H1 (cell line): ENCODE data around the gene IRF4. TPM values are rescaled to one million over a fixed set of nuclear protein-coding genes. Genes with fewer than 3 reads are reported as not detected.

Experiments
- CTCF ChIA-PET: fragments of 300-600 bp; sonication (Branson Sonifier 250); formaldehyde crosslinking; loops from one replicate; lab custom pipeline; 2021; ENCODE audit not compliant: partially characterized antibody; lab: Charles Lee
- POLR2A ChIA-PET: fragments of 300-600 bp; sonication (Branson Sonifier 250); formaldehyde crosslinking; loops from one replicate; lab custom pipeline; 2021; ENCODE audit warnings: inconsistent platforms; ENCODE audit not compliant: partially characterized antibody; lab: Charles Lee
- DNase-seq, 2 experiments: peaks; one replicate each; pipeline versions ENCODE4 v3.0.0 to v3.0.0-alpha.2; 2010 to 2022; ENCODE audit warnings: low spot score in 2 of 2, low read depth in 1 of 2, mixed read lengths in 1 of 2
- FAIRE-seq: peaks from 2 replicates; lab custom pipeline; 2011; peaks lifted over from hg19 to GRCh38; lab: Jason Lieb, UNC
- H2AFZ ChIP-seq: 2 replicates; pipeline ENCODE4 v1.8.1; 2012; ENCODE audit warnings: low read length, inconsistent platforms
- H2AK5ac ChIP-seq: 2 replicates; pipeline ENCODE4 v1.6.1; 2013; ENCODE audit warnings: low read depth, low read length
- H2BK120ac ChIP-seq: replicated peaks from 2 replicates; pipeline ENCODE3; 2013; ENCODE audit warnings: low read depth, low read length, inconsistent platforms
- H2BK12ac ChIP-seq: 2 replicates; pipeline ENCODE4 v1.6.1; 2013; ENCODE audit warnings: low read depth, low read length
- H2BK15ac ChIP-seq: 2 replicates; pipeline ENCODE4 v1.6.1; 2013; ENCODE audit warnings: low read length
- H2BK20ac ChIP-seq: 2 replicates; pipeline ENCODE4 v1.6.1; 2013; ENCODE audit warnings: low read length
- H2BK5ac ChIP-seq: 2 replicates; pipeline ENCODE4 v1.6.1; 2013; ENCODE audit warnings: low read depth, low read length
- H3K14ac ChIP-seq: 2 replicates; pipeline ENCODE4 v1.6.1; 2013; ENCODE audit warnings: inconsistent platforms; ENCODE audit not compliant: insufficient read length
- H3K18ac ChIP-seq: 2 replicates; pipeline ENCODE4 v1.6.1; 2013; ENCODE audit warnings: low read length; ENCODE audit errors: extremely low read depth
- H3K23ac ChIP-seq: 2 replicates; pipeline ENCODE4 v1.6.1; 2013; ENCODE audit warnings: inconsistent platforms; ENCODE audit not compliant: insufficient read length
- H3K23me2 ChIP-seq: 2 replicates; pipeline ENCODE4 v1.6.1; 2013; ENCODE audit warnings: low read depth, low read length
- H3K27ac ChIP-seq: 2 replicates; pipeline ENCODE4 v1.6.1; 2011; ENCODE audit warnings: low read depth, low read length, inconsistent platforms
- H3K27me3 ChIP-seq, 4 experiments: replicated peaks in 1 of 4; 1 replicate in 1 of 4; 2 replicates in 3 of 4; pipeline versions ENCODE4 v1.6.1 to v1.8.1; 2011 to 2013; ENCODE audit warnings: low read length in 3 of 4, mild to moderate bottlenecking in 3 of 4, inconsistent platforms in 2 of 4, mixed read lengths in 2 of 4, moderate library complexity in 1 of 4; ENCODE audit not compliant: control insufficient read depth in 3 of 4, insufficient read depth in 3 of 4; ENCODE audit errors: extremely low read depth in 1 of 4
- H3K36me3 ChIP-seq, 4 experiments: 2 replicates each; pipeline versions ENCODE4 v1.6.1 to v1.8.1; 2011 to 2013; ENCODE audit warnings: mild to moderate bottlenecking in 4 of 4, low read length in 3 of 4, moderate library complexity in 2 of 4, control low read depth in 1 of 4, inconsistent platforms in 1 of 4; ENCODE audit not compliant: insufficient read depth in 4 of 4, control insufficient read depth in 2 of 4
- H3K4ac ChIP-seq: replicated peaks from 2 replicates; pipeline ENCODE3; 2013; ENCODE audit warnings: low read length, low read depth, mixed read lengths, inconsistent platforms; ENCODE audit not compliant: insufficient read length
- H3K4me1 ChIP-seq, 4 experiments: replicated peaks in 1 of 4; 1 replicate in 1 of 4; 2 replicates in 3 of 4; pipeline versions ENCODE4 v1.6.1 to v1.8.1; 2011 to 2013; ENCODE audit warnings: low read length in 3 of 4, inconsistent platforms in 2 of 4, mixed read lengths in 1 of 4; ENCODE audit not compliant: insufficient read depth in 4 of 4, control insufficient read depth in 3 of 4
- H3K4me2 ChIP-seq, 2 experiments: 2 replicates each; pipeline versions ENCODE4 v1.6.1 to v1.8.1; 2011 to 2013; ENCODE audit warnings: low read depth in 2 of 2, low read length in 2 of 2, control low read depth in 1 of 2, inconsistent platforms in 1 of 2, mild to moderate bottlenecking in 1 of 2; ENCODE audit not compliant: insufficient read depth in 1 of 2
- H3K4me3 ChIP-seq, 4 experiments: fragments of 200-600, 300-600 bp in 1 of 4; sonication (generic), shearing (Covaris generic), sonication (Bioruptor Twin) in 1 of 4; 2 replicates each; pipeline versions ENCODE4 v1.5.1 to v1.8.1; 2011 to 2016; ENCODE audit warnings: low read length in 4 of 4, low read depth in 3 of 4, control low read depth in 2 of 4, inconsistent platforms in 2 of 4, mild to moderate bottlenecking in 2 of 4, mixed read lengths in 1 of 4, moderate library complexity in 1 of 4; ENCODE audit not compliant: insufficient read depth in 2 of 4; ENCODE audit errors: extremely low read depth in 1 of 4
- H3K56ac ChIP-seq: replicated peaks from 2 replicates; pipeline ENCODE3; 2013; ENCODE audit warnings: low read depth, mild to moderate bottlenecking, mixed read lengths, low read length, inconsistent platforms; ENCODE audit not compliant: insufficient read length
- H3K79me1 ChIP-seq: 2 replicates; pipeline ENCODE4 v1.6.1; 2013; ENCODE audit warnings: low read depth, low read length, control low read depth
- H3K79me2 ChIP-seq, 2 experiments: 2 replicates each; pipeline versions ENCODE4 v1.6.1 to v1.8.1; 2012 to 2013; ENCODE audit warnings: low read length in 2 of 2, mild to moderate bottlenecking in 2 of 2, inconsistent platforms in 1 of 2; ENCODE audit not compliant: insufficient read depth in 2 of 2, control insufficient read depth in 1 of 2
- H3K9ac ChIP-seq, 4 experiments: replicated peaks in 1 of 4; 1 replicate in 1 of 4; 2 replicates in 3 of 4; pipeline versions ENCODE4 v1.6.1 to v1.8.1; 2011 to 2013; ENCODE audit warnings: low read depth in 3 of 4, low read length in 3 of 4, control low read depth in 2 of 4, mild to moderate bottlenecking in 2 of 4, moderate library complexity in 2 of 4, inconsistent platforms in 1 of 4; ENCODE audit errors: extremely low read depth in 1 of 4
- H3K9me3 ChIP-seq, 2 experiments: 2 replicates each; pipeline versions ENCODE4 v1.6.1 to v1.8.1; 2012 to 2013; ENCODE audit warnings: mild to moderate bottlenecking in 2 of 2, moderate library complexity in 2 of 2, control low read depth in 1 of 2, inconsistent platforms in 1 of 2, low read depth in 1 of 2, low read length in 1 of 2, mixed read lengths in 1 of 2; ENCODE audit not compliant: insufficient read depth in 2 of 2
- H4K20me1 ChIP-seq, 2 experiments: replicated peaks in 1 of 2; 2 replicates each; pipeline versions ENCODE3 to v1.8.1; 2011 to 2013; ENCODE audit warnings: inconsistent platforms in 2 of 2, low read length in 2 of 2, mild to moderate bottlenecking in 1 of 2; ENCODE audit not compliant: insufficient read depth in 2 of 2, control insufficient read depth in 1 of 2
- H4K5ac ChIP-seq: 2 replicates; pipeline ENCODE4 v1.6.1; 2013; ENCODE audit warnings: low read length, low read depth, mixed read lengths, inconsistent platforms; ENCODE audit not compliant: insufficient read length
- H4K8ac ChIP-seq: 2 replicates; pipeline ENCODE4 v1.8.0; 2013; ENCODE audit warnings: mild to moderate bottlenecking, moderate library complexity, low read length, inconsistent platforms; ENCODE audit not compliant: insufficient read depth; ENCODE audit errors: extremely low read depth
- H4K91ac ChIP-seq: replicated peaks from 2 replicates; pipeline ENCODE3; 2013; ENCODE audit warnings: low read length, mixed read lengths, inconsistent platforms; ENCODE audit not compliant: insufficient read length
- BCL11A ChIP-seq, 2 experiments: IDR thresholded peaks; one replicate each; pipeline ENCODE4 v1.6.1; 2011; ENCODE audit warnings: low read depth in 2 of 2, low read length in 2 of 2, mild to moderate bottlenecking in 2 of 2
- BRCA1 ChIP-seq: IDR thresholded peaks from 2 replicates; pipeline ENCODE4 v1.6.1; 2012; ENCODE audit warnings: low read depth, low read length, improper control_type of control experiment
- CBX8 ChIP-seq: fragments of 300-800, 300-1000 bp; sonication (generic); IDR thresholded peaks from 2 replicates; pipeline ENCODE4 v1.7.1; 2016; ENCODE audit warnings: low read depth, low read length, borderline replicate concordance
- EZH2 ChIP-seq: fragments of 200-600 bp; sonication (generic); IDR thresholded peaks from 2 replicates; pipeline ENCODE4 v1.7.1; 2012; ENCODE audit warnings: low read depth, mild to moderate bottlenecking, moderate library complexity, low read length, inconsistent platforms; ENCODE audit not compliant: severe bottlenecking
- POLR2AphosphoS5 ChIP-seq: IDR thresholded peaks from 2 replicates; pipeline ENCODE4 v1.6.1; 2011; ENCODE audit warnings: low read depth, low read length
- RBBP5 ChIP-seq: IDR thresholded peaks from 2 replicates; pipeline ENCODE4 v1.7.1; 2012; ENCODE audit warnings: low read depth, mild to moderate bottlenecking, inconsistent platforms, low read length, moderate library complexity, borderline replicate concordance
- RFX5 ChIP-seq: IDR thresholded peaks from 2 replicates; pipeline ENCODE4 v1.6.1; 2011; ENCODE audit warnings: low read depth, low read length, improper control_type of control experiment, borderline replicate concordance
- RXRA ChIP-seq: IDR thresholded peaks from 2 replicates; pipeline ENCODE4 v1.6.1; 2011; ENCODE audit warnings: low read depth, mild to moderate bottlenecking, low read length, moderate library complexity; ENCODE audit not compliant: insufficient read depth
- SAP30 ChIP-seq: fragments of 300-600 bp; sonication (generic); IDR thresholded peaks from 2 replicates; pipeline ENCODE4 v1.7.1; 2012; ENCODE audit warnings: low read length, moderate library complexity, mild to moderate bottlenecking, inconsistent platforms; ENCODE audit not compliant: insufficient read depth, insufficient replicate concordance
- SIN3A ChIP-seq, 2 experiments: IDR thresholded peaks in 1 of 2; conservative IDR thresholded peaks in 1 of 2; 2 replicates each; pipeline ENCODE4 v1.6.1; 2011 to 2012; ENCODE audit warnings: low read length in 2 of 2, improper control_type of control experiment in 1 of 2, low read depth in 1 of 2, mild to moderate bottlenecking in 1 of 2
- SRF ChIP-seq: IDR thresholded peaks from 2 replicates; pipeline ENCODE4 v1.6.1; 2011; ENCODE audit warnings: mild to moderate bottlenecking, low read depth, low read length, moderate library complexity
- WGBS, 2 experiments: shearing (Covaris generic) in 1 of 2; methylation state at CpG; one replicate each; pipeline versions ENCODE4 v1.1.6 to v1.1.7; 2013 to 2015; ENCODE audit warnings: low lambda C conversion rate in 2 of 2, mixed read lengths in 2 of 2, inconsistent platforms in 1 of 2, low coverage in 1 of 2, missing lambda C conversion rate in 1 of 2; ENCODE audit not compliant: insufficient replicate concordance in 2 of 2, insufficient coverage in 1 of 2, insufficient read length in 1 of 2; ENCODE audit errors: extremely low coverage in 1 of 2, missing lambda C conversion rate in 1 of 2; 5-methylcytosine and 5-hydroxymethylcytosine counted together
- polyA plus RNA-seq, 7 experiments: library from polyadenylated mRNA; depleted of rRNA in 3 of 7; stranded (reverse) in 5 of 7; unstranded in 2 of 7; fragments of >200 nt in 5 of 7; fragments of 200-250 nt in 2 of 7; gene quantifications; 1 replicate in 5 of 7; 2 replicates in 1 of 7; 4 replicates in 1 of 7; pipeline versions ENCODE4 v1.2.1 to v1.2.3, GENCODE V29; 2011 to 2013; ENCODE audit warnings: missing spikeins in 2 of 7, mixed read lengths in 2 of 7
- total RNA-seq: library from RNA; stranded (reverse); fragmentation: NEBNext Ultra II Directional; extraction: Animal tissue kit (Norgen Biotek cat#: 25700); gene quantifications from 2 replicates; pipeline ENCODE4 v1.2.1, GENCODE V29; 2021

The IRF4 gene
- total and polyA plus RNA-seq, 2 of the 8 experiments (the other 6 are each of a cell fraction or from before 2014, with no cell fraction given), result 0.77 to 2.1 TPM

DNA sequence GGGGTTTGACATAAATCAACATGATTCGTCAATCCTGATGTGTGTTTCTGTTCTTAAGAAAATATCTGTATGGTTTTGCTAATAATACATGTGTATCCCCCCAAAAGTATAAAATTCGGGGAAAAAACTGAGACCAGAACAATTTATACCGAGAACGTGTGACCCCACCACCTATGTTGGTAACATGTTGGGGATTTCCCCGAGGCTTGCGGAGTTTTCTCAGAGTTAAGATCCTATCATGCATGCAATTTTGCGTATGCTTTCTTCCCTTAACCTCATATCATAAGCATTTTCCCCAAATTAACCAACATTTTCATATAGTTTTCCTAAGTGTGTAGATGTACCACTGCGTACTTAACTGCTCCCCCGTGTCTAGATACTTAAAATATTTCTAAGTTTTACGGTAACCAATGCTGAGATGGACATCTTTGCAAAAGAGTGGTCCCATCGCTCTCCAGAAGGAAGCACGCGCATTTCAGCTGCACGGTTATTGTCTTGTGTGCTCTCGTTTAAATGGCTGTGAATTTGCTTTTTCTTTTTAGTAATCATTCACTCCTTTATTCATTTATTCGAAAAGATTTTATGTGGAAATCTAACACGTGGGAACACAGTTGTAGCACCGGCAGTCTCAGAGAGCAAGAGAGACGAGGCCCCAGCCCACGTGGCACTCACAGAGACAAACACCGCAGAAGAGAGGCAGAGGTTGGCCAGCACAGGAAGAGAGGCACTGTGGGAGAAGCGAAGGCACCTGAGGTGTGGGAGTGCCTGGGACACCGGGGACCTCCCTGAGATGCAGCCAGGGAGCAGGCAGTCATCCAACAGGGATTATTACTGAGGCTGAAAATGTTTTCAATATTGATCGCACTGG is 13.2 kb upstream of the IRF4 start:
- H3K14ac ChIP-seq, result no peak overlapping the region
- H3K27me3 ChIP-seq, result no peaks in the 10 kb centered on the region; a peak in 2 of 7 replicates
- no peak overlapping the region for H3K9ac ChIP-seq
- H3K79me2 ChIP-seq, result no peaks in the 10 kb centered on the region
- H3K56ac ChIP-seq, result no peak overlapping the region
- H4K5ac ChIP-seq, result no peak overlapping the region
- no peaks in the 10 kb centered on the region for H4K20me1 ChIP-seq
- no peak overlapping the region for H3K4me3 ChIP-seq
- H3K36me3 ChIP-seq, result no peaks in the 10 kb centered on the region
- H2AFZ ChIP-seq, result no peak overlapping the region
- FAIRE-seq, result no peak
- no peak overlapping the region for H2AK5ac ChIP-seq
- 88% methylated on average over 24 of the region's 24 CpGs; no CpG with 5 or more reads in 1 of the 2 experiments for WGBS, 2 experiments
- H3K9me3 ChIP-seq, result peaks cover 39 to 60% of the 10 kb centered on the region in 2 experiments; a peak in 3 of 4 replicates
- no peak for DNase-seq
- no peak overlapping the region for H3K23ac ChIP-seq
- no peak overlapping the region for H2BK20ac ChIP-seq
- H3K4ac ChIP-seq, result no peak overlapping the region
- H3K4me2 ChIP-seq, result no peak overlapping the region
- no peak overlapping the region for H4K8ac ChIP-seq
- no peak overlapping the region for H2BK5ac ChIP-seq
- H3K27ac ChIP-seq, result no peak overlapping the region
- H3K23me2 ChIP-seq, result no peaks in the 10 kb centered on the region
- no peak overlapping the region for H4K91ac ChIP-seq
- TF ChIP-seq EZH2 (no peak), RFX5 (no peak), BRCA1 (no peak), SIN3A (conservative IDR thresholded peaks at IDR 0.05 in 1 of 2, IDR thresholded peaks at IDR 0.05 in 1 of 2; ENCODE audit: low read depth in 1 of 2, low read length in 2 of 2) (no peak), BCL11A (IDR thresholded peaks at IDR 0.05; ENCODE audit: low read depth in 2 of 2, low read length in 2 of 2) (no peak), SRF (no peak), POLR2AphosphoS5 (no peak), CBX8 (no peak), RBBP5 (no peak), SAP30 (no peak), RXRA (no peak)
- ChIA-PET POLR2A (no interaction called here), CTCF (interaction anchor here (2.3 kb wide), 1 partner anchor 188 kb away, joined by 8 read pairs; no protein-coding TSS in a partner anchor)
- peaks cover 0 to 6% (median 0%) of the 10 kb centered on the region in 4 experiments; a peak in 2 of 7 replicates for H3K4me1 ChIP-seq
- H3K79me1 ChIP-seq, result no peaks in the 10 kb centered on the region
- no peak overlapping the region for H2BK15ac ChIP-seq
- H3K18ac ChIP-seq, result no peak overlapping the region
- H2BK12ac ChIP-seq, result no peak overlapping the region
- H2BK120ac ChIP-seq, result no peak overlapping the region
